H9 (cell line): Measurements from ENCODE around the gene SPRTN. TPM values are rescaled to one million over a fixed set of nuclear protein-coding genes. Genes with fewer than 3 reads are reported as not detected.

Experiments
- DNase-seq: peaks from one replicate; pipeline ENCODE4 v3.0.0-alpha.2; 2017
- H2AFZ ChIP-seq: one replicate; pipeline ENCODE4 v1.6.1; 2013; ENCODE audit warnings: mild to moderate bottlenecking, low read length, control low read depth, moderate library complexity
- H2AK5ac ChIP-seq: 2 replicates; pipeline ENCODE4 v1.6.1; 2013; ENCODE audit warnings: low read length, control low read depth, mixed read lengths; ENCODE audit not compliant: insufficient read length
- H2BK120ac ChIP-seq: one replicate; pipeline ENCODE4 v1.6.1; 2013; ENCODE audit warnings: low read depth, mild to moderate bottlenecking, low read length, control low read depth, inconsistent platforms; ENCODE audit not compliant: poor library complexity, severe bottlenecking
- H2BK12ac ChIP-seq: 2 replicates; pipeline ENCODE4 v1.6.1; 2013; ENCODE audit warnings: low read length, control low read depth, mixed read lengths, low read depth; ENCODE audit not compliant: insufficient read length
- H2BK15ac ChIP-seq: 2 replicates; pipeline ENCODE4 v1.6.1; 2013; ENCODE audit warnings: low read depth, low read length, control low read depth
- H2BK20ac ChIP-seq: one replicate; pipeline ENCODE4 v1.6.1; 2013; ENCODE audit warnings: low read depth, mild to moderate bottlenecking, low read length, control low read depth, inconsistent platforms; ENCODE audit not compliant: poor library complexity, severe bottlenecking
- H2BK5ac ChIP-seq: 2 replicates; pipeline ENCODE4 v1.6.1; 2013; ENCODE audit warnings: low read length, control low read depth, mixed read lengths; ENCODE audit not compliant: insufficient read length
- H3K14ac ChIP-seq: 2 replicates; pipeline ENCODE4 v1.6.1; 2013; ENCODE audit warnings: low read length, control low read depth; ENCODE audit not compliant: insufficient read depth
- H3K18ac ChIP-seq: 2 replicates; pipeline ENCODE4 v1.6.1; 2013; ENCODE audit warnings: low read depth, mild to moderate bottlenecking, mixed read lengths, low read length, control low read depth; ENCODE audit not compliant: insufficient read length
- H3K23ac ChIP-seq: 2 replicates; pipeline ENCODE4 v1.6.1; 2013; ENCODE audit warnings: low read length, control low read depth, mixed read lengths, low read depth; ENCODE audit not compliant: insufficient read length
- H3K23me2 ChIP-seq: 2 replicates; pipeline ENCODE4 v1.6.1; 2013; ENCODE audit warnings: low read depth, mild to moderate bottlenecking, mixed read lengths, low read length, control low read depth; ENCODE audit not compliant: insufficient read length, poor library complexity, severe bottlenecking
- H3K27ac ChIP-seq: 2 replicates; pipeline ENCODE4 v1.5.1; 2013; ENCODE audit warnings: low read length, control low read depth, mixed read lengths, low read depth; ENCODE audit not compliant: insufficient read length
- H3K27me3 ChIP-seq: 2 replicates; pipeline ENCODE4 v1.6.1; 2013; ENCODE audit warnings: low read length, control low read depth, inconsistent platforms; ENCODE audit not compliant: insufficient read depth
- H3K4ac ChIP-seq: 2 replicates; pipeline ENCODE4 v1.6.1; 2013; ENCODE audit warnings: low read depth, mild to moderate bottlenecking, control low read depth, inconsistent platforms, low read length, moderate library complexity
- H3K4me1 ChIP-seq: 2 replicates; pipeline ENCODE4 v1.6.1; 2013; ENCODE audit warnings: low read length, control low read depth, inconsistent platforms; ENCODE audit not compliant: insufficient read depth
- H3K4me2 ChIP-seq: 2 replicates; pipeline ENCODE4 v1.6.1; 2013; ENCODE audit warnings: low read length, control low read depth, mixed read lengths; ENCODE audit not compliant: insufficient read length, insufficient read depth
- H3K56ac ChIP-seq: 2 replicates; pipeline ENCODE4 v1.6.1; 2013; ENCODE audit warnings: low read depth, mild to moderate bottlenecking, mixed read lengths, low read length, control low read depth; ENCODE audit not compliant: insufficient read length
- H3K79me1 ChIP-seq: 2 replicates; pipeline ENCODE4 v1.6.1; 2013; ENCODE audit warnings: low read depth, mild to moderate bottlenecking, moderate library complexity, low read length, control low read depth, inconsistent platforms; ENCODE audit not compliant: insufficient read depth, poor library complexity, severe bottlenecking
- H3K79me2 ChIP-seq: 2 replicates; pipeline ENCODE4 v1.6.1; 2013; ENCODE audit warnings: low read length, control low read depth, inconsistent platforms; ENCODE audit not compliant: insufficient read depth
- H3K9ac ChIP-seq: 2 replicates; pipeline ENCODE4 v1.6.1; 2013; ENCODE audit warnings: low read length, control low read depth, mixed read lengths; ENCODE audit not compliant: insufficient read length; ENCODE audit errors: extremely low read depth
- H3K9me3 ChIP-seq: one replicate; pipeline ENCODE4 v1.6.1; 2013; ENCODE audit warnings: low read depth, low read length, inconsistent platforms; ENCODE audit not compliant: control insufficient read depth
- H3T11ph ChIP-seq: one replicate; pipeline ENCODE4 v1.6.1; 2013; ENCODE audit warnings: mild to moderate bottlenecking, low read length, control low read depth, inconsistent platforms
- H4K20me1 ChIP-seq: one replicate; pipeline ENCODE4 v1.6.1; 2013; ENCODE audit not compliant: control insufficient read depth, insufficient read length, insufficient read depth
- H4K5ac ChIP-seq: 2 replicates; pipeline ENCODE4 v1.6.1; 2013; ENCODE audit warnings: low read depth, mild to moderate bottlenecking, mixed read lengths, low read length, control low read depth; ENCODE audit not compliant: insufficient read length
- H4K8ac ChIP-seq: replicated peaks from 2 replicates; pipeline ENCODE4 v1.6.1; 2013; ENCODE audit warnings: low read length, control low read depth, mixed read lengths, low read depth; ENCODE audit not compliant: insufficient read length
- H4K91ac ChIP-seq: 2 replicates; pipeline ENCODE4 v1.6.1; 2013; ENCODE audit warnings: low read depth, mild to moderate bottlenecking, moderate library complexity, mixed read lengths, low read length, control low read depth; ENCODE audit not compliant: insufficient read length
- H3K27ac Mint-ChIP-seq, 3 experiments: 2 replicates in 2 of 3; 3 replicates in 1 of 3; pipeline ENCODE4 v1.8.0; 2020 to 2021; ENCODE audit warnings: mixed read lengths in 3 of 3, mild to moderate bottlenecking in 1 of 3, moderate library complexity in 1 of 3
- H3K27me3 Mint-ChIP-seq: 2 replicates; pipeline ENCODE4 v1.8.0; 2021; ENCODE audit warnings: low read depth, mild to moderate bottlenecking, moderate library complexity, mixed read lengths
- H3K36me3 Mint-ChIP-seq, 3 experiments: 2 replicates in 2 of 3; 3 replicates in 1 of 3; pipeline ENCODE4 v1.8.0; 2020 to 2021; ENCODE audit warnings: low read depth in 3 of 3, mixed read lengths in 3 of 3; ENCODE audit not compliant: insufficient read depth in 1 of 3
- H3K4me1 Mint-ChIP-seq, 2 experiments: 2 replicates each; pipeline ENCODE4 v1.8.0; 2020; ENCODE audit warnings: mixed read lengths in 2 of 2
- H3K4me3 Mint-ChIP-seq, 2 experiments: 2 replicates in 1 of 2; 3 replicates in 1 of 2; pipeline ENCODE4 v1.8.0; 2020 to 2021; ENCODE audit warnings: mild to moderate bottlenecking in 2 of 2, mixed read lengths in 2 of 2, moderate library complexity in 1 of 2
- H3K9me3 Mint-ChIP-seq, 2 experiments: 2 replicates in 1 of 2; 3 replicates in 1 of 2; pipeline ENCODE4 v1.8.0; 2020; ENCODE audit warnings: mild to moderate bottlenecking in 2 of 2, mixed read lengths in 2 of 2, moderate library complexity in 1 of 2
- WGBS: extraction: QIAGEN DNeasy Blood & Tissue Kit; methylation state at CpG from one replicate; pipeline ENCODE4 v1.1.7; 2013; ENCODE audit warnings: missing lambda C conversion rate, low lambda C conversion rate, mixed read lengths; ENCODE audit not compliant: insufficient read length; ENCODE audit errors: extremely low coverage; 5-methylcytosine and 5-hydroxymethylcytosine counted together
- total RNA-seq: library from RNA; stranded (reverse); gene quantifications from 2 replicates; pipeline ENCODE4 v1.2.1, GENCODE V29; 2021
- TF ChIP-seq, protein P1 (sequence below): fragments of 200-600 bp; sonication (generic); conservative IDR thresholded peaks from 3 replicates; pipeline ENCODE4 v1.8.0; 2021; ENCODE audit warnings: antibody characterized with exemption, mild to moderate bottlenecking

SPRTN gene
- total RNA-seq, 1 experiment from 2014 or later = 14.8 TPM

DNA sequence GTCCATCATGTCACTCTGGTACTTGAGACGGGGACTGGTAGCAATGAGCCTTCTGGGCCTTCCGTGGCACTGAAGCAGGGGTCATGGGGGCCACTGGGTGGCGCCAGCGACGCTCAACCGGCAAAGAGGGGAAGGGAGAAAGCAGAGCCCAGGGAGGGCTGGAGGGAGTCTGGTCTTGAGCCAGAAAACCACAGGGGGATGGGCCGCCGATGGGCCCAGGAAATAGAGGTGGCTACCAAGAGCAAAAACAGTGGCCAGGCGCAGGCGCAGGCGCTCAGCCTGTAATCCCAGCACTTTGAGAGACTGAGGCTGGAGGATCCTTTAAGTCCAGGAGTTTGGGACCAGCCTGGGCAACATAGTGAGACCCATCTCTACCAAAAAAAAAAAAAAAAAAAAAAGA is 22.2 kb upstream of the SPRTN start:
- no peak overlapping the region for H3K18ac ChIP-seq
- no peak overlapping the region for H3K9ac ChIP-seq
- H4K91ac ChIP-seq = no peak overlapping the region
- no peaks in the 10 kb centered on the region for H3K79me1 ChIP-seq
- TF ChIP-seq, protein P1, sequence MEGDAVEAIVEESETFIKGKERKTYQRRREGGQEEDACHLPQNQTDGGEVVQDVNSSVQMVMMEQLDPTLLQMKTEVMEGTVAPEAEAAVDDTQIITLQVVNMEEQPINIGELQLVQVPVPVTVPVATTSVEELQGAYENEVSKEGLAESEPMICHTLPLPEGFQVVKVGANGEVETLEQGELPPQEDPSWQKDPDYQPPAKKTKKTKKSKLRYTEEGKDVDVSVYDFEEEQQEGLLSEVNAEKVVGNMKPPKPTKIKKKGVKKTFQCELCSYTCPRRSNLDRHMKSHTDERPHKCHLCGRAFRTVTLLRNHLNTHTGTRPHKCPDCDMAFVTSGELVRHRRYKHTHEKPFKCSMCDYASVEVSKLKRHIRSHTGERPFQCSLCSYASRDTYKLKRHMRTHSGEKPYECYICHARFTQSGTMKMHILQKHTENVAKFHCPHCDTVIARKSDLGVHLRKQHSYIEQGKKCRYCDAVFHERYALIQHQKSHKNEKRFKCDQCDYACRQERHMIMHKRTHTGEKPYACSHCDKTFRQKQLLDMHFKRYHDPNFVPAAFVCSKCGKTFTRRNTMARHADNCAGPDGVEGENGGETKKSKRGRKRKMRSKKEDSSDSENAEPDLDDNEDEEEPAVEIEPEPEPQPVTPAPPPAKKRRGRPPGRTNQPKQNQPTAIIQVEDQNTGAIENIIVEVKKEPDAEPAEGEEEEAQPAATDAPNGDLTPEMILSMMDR = peak; percentile 87
- no peak overlapping the region for H4K8ac ChIP-seq
- no peak overlapping the region for H3K27ac ChIP-seq
- H2AFZ ChIP-seq = no peak overlapping the region
- H3K56ac ChIP-seq = no peak overlapping the region
- no peak overlapping the region for H3K4me2 ChIP-seq
- H4K5ac ChIP-seq = no peak overlapping the region
- Mint-ChIP-seq H3K36me3 (no peaks in the 10 kb centered on the region), H3K27ac (no peak overlapping the region), H3K4me3 (no peak overlapping the region; a peak in 1 of 5 replicates), H3K9me3 (no peaks in the 10 kb centered on the region), H3K4me1 (no peaks in the 10 kb centered on the region), H3K27me3 (peaks cover 21% of the 10 kb centered on the region)
- H2AK5ac ChIP-seq = no peak overlapping the region
- H3K4ac ChIP-seq = no peak overlapping the region
- no peak overlapping the region for H2BK15ac ChIP-seq
- no peaks in the 10 kb centered on the region for H3K4me1 ChIP-seq
- no peak overlapping the region for H3K14ac ChIP-seq
- no peaks in the 10 kb centered on the region for H3K27me3 ChIP-seq
- H3K23me2 ChIP-seq = no peaks in the 10 kb centered on the region
- no peak overlapping the region for H2BK12ac ChIP-seq
- H3T11ph ChIP-seq = no peak overlapping the region
- no peak overlapping the region for H2BK20ac ChIP-seq
- DNase-seq = peak; percentile 83
- no peaks in the 10 kb centered on the region for H3K79me2 ChIP-seq
- H3K23ac ChIP-seq = no peak overlapping the region
- H4K20me1 ChIP-seq = no peaks in the 10 kb centered on the region
- WGBS = no CpG with 5 or more reads among the region's 11 CpGs
- no peak overlapping the region for H2BK5ac ChIP-seq
- no peaks in the 10 kb centered on the region for H3K9me3 ChIP-seq
- no peak overlapping the region for H2BK120ac ChIP-seq
